ENCODE data around the gene PDHX.

Gene PDHX

DNA sequence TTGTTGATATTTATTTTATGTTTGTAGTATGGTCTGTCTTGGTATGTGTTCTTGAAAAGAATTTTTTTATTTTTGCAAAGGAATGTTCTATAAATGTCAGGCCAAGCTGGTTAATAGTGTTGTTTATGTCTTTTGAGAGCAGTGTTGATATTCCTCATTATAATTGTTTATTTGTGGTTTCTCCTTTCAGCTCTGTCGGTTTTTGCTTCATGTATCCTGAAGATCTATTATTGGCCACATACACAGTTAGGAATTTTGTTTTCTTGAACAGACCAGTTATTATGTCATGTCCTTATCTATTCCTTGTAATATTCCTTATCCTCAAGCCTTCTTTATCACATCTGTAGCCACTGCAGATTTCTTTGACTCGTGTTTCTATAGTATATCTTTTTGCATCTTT lies 56.5 kb downstream of the PDHX start:
- peaks cover 37% of the 10 kb centered on the region for H3K4me1 ChIP-seq (ENCODE audit: control insufficient read depth, insufficient read depth, low read length, unreplicated experiment)
- H3K27me3 ChIP-seq (ENCODE audit: insufficient read depth, low read length), result no peaks in the 10 kb centered on the region
- H3K79me2 ChIP-seq (ENCODE audit: control insufficient read depth, insufficient read depth, low read length, unreplicated experiment), result peaks cover 7% of the 10 kb centered on the region

DNA sequence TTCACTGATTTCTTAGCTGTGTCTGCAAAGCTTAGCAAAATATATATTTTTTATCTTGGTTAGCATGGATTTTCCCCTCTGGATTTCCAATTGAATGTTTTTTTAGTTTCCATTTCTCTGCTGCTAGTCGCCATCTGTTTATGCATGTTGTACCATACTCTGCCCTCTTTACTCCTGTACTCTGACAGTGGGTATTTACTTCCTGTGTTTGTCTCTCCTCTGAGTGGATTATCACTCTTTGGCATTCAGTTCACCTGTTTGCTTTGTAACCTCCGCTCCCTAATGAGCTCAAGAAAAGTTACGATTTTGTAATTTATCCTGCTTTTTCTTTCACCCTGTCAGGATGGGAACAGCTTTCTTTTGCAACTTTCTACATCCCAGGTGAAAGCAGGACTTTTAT lies 59.1 kb downstream of the PDHX start:
- Histone ChIP-seq H3K79me2 (ENCODE audit: control insufficient read depth, insufficient read depth, low read length, unreplicated experiment) (peaks cover 7% of the 10 kb centered on the region), H3K4me1 (ENCODE audit: control insufficient read depth, insufficient read depth, low read length, unreplicated experiment) (peaks cover 50% of the 10 kb centered on the region), H3K27ac (ENCODE audit: low read depth, low read length) (peak overlapping the region; percentile 89), H3K4me3 (ENCODE audit: low read depth, low read length) (peak overlapping the region; percentile 42), H3K27me3 (ENCODE audit: insufficient read depth, low read length) (no peaks in the 10 kb centered on the region), H2AFZ (ENCODE audit: low read length, unreplicated experiment) (peak overlapping the region; percentile 10), H3K36me3 (ENCODE audit: insufficient read depth, low read length) (peaks cover 30% of the 10 kb centered on the region)

More for the DNA sequence above, 56.5 kb downstream of the PDHX start:
- Histone ChIP-seq H3K36me3 (ENCODE audit: insufficient read depth, low read length) (peaks cover 43% of the 10 kb centered on the region), H2AFZ (ENCODE audit: low read length, unreplicated experiment) (no peak overlapping the region), H3K4me3 (ENCODE audit: low read depth, low read length) (no peak overlapping the region), H3K27ac (ENCODE audit: low read depth, low read length) (no peak overlapping the region)

DNA sequence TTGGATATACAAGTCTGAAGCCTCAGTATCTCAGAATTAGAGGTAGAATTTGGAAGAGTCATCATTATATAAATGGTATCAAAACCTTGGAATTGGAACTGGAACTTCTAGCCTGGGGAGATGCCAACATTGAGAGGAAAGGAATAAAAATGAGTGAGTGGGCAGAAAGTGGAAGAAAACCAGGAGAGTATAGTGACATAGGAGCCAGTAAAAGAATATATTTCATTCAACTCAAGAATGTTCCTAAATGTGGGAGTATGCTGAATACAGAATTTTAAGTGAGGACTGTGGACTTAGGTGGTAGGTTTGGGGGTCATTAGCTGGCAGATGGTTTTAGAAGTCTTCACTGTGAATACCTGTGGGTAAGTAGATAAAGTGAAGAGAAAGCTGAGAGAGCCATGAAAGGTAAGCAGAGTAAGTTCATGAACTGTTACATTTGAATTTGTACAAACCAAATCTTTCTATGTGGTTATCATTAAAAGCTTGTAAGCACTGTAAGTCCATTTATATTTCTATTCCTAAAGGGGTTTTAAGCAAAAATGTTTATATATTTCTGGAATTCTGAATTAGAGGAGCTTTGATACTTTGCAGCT lies 60.2 kb downstream of the PDHX start:
- peak overlapping the region; percentile 42 for H3K4me3 ChIP-seq (ENCODE audit: low read depth, low read length)
- peaks cover 7% of the 10 kb centered on the region for H3K79me2 ChIP-seq (ENCODE audit: control insufficient read depth, insufficient read depth, low read length, unreplicated experiment)
- no peak overlapping the region for H2AFZ ChIP-seq (ENCODE audit: low read length, unreplicated experiment)
- H3K36me3 ChIP-seq (ENCODE audit: insufficient read depth, low read length), result peaks cover 21% of the 10 kb centered on the region
- peaks cover 50% of the 10 kb centered on the region for H3K4me1 ChIP-seq (ENCODE audit: control insufficient read depth, insufficient read depth, low read length, unreplicated experiment)
- H3K27ac ChIP-seq (ENCODE audit: low read depth, low read length), result peak overlapping the region; percentile 89
- H3K27me3 ChIP-seq (ENCODE audit: insufficient read depth, low read length), result no peaks in the 10 kb centered on the region

DNA sequence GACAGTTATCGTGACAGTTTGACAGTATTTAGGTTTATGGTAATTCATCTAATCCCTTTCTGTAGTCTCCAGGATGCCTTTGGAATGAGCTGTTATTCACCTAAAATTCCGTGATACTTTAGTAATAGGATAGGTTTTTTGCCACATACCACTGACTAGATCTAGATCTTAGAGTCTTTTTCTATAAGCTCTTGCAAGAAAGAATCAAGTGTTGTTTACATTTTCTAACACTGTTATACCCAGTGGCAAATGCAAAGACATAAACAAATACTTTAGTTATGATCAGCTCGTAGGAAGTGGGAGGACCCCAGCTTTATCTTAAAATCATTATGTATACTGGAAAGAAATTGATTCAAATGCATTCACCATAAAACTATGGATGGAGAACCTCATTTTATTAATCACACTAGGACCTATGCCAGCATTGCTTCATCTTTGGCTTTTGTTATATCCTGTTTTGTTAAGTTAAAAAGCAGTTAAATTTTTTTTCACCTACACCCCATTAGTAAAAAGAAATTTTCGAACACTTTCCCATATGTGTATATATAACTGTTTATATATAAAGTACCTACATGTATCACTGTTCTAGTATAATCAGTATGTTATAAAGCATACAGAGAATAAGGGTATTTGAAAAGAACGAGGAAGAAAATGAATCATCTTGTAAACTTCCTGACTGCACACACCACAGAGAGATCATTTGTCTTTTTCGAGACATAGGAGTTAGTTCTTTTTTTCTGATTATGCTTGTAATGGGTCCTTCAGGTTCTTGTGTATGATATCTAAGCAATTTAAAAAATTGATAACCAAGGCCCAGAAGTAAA lies 60.9 kb downstream of the PDHX start:
- H2AFZ ChIP-seq (ENCODE audit: low read length, unreplicated experiment), result no peak overlapping the region
- H3K79me2 ChIP-seq (ENCODE audit: control insufficient read depth, insufficient read depth, low read length, unreplicated experiment), result peaks cover 7% of the 10 kb centered on the region
- no peaks in the 10 kb centered on the region for H3K27me3 ChIP-seq (ENCODE audit: insufficient read depth, low read length)
- peaks cover 50% of the 10 kb centered on the region for H3K4me1 ChIP-seq (ENCODE audit: control insufficient read depth, insufficient read depth, low read length, unreplicated experiment)
- H3K4me3 ChIP-seq (ENCODE audit: low read depth, low read length), result peak overlapping the region; percentile 42
- peak overlapping the region; percentile 89 for H3K27ac ChIP-seq (ENCODE audit: low read depth, low read length)
- peaks cover 18% of the 10 kb centered on the region for H3K36me3 ChIP-seq (ENCODE audit: insufficient read depth, low read length)

DNA sequence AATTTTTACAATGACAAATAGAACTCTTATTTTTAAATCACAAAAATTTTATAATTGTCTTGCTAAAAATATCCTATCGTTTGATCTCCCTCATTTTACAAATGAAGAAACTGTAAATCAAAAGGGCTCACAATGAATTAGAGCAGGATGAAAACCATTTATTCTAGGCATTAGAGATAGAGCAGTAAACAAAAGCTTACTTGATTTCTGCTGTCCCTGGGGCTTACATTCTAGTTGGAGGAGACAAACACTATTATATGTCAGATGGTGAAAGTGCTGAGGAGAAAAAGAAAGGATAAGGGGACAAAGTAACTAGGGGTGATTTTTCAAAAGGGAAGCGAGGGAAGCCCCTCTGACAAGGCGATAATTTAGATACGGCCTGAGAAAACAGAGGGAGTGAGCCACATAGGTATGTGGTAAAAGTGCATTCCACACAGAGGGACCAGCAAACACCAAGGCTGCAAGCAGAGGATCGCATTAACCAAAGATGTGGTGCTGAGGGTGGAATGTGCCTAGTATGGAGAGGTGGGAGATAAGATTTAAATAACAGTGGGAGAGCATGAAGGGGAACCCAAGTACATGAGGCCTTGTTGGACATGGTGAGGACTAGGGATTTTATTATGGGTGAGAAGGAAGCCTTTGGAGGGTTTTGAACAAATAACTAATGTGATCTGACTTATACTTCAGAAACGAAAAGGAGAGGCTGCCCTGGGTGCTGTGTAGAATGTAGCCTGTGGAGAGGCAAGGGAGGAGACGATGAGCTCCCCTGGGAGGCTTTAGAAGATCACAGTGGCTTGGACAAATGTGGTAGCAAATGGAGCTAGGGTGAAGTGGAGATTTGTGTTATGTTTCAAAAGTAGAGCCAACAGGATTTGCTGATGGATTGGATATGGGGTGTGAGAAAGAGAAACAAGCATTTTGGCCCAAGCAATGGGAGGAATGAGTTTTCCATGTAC lies 62.1 kb downstream of the PDHX start:
- Histone ChIP-seq H3K36me3 (ENCODE audit: insufficient read depth, low read length) (peaks cover 16% of the 10 kb centered on the region), H3K27me3 (ENCODE audit: insufficient read depth, low read length) (no peaks in the 10 kb centered on the region), H3K79me2 (ENCODE audit: control insufficient read depth, insufficient read depth, low read length, unreplicated experiment) (peaks cover 7% of the 10 kb centered on the region), H2AFZ (ENCODE audit: low read length, unreplicated experiment) (no peak overlapping the region), H3K4me3 (ENCODE audit: low read depth, low read length) (peak overlapping the region; percentile 36; the same call in 1 of the 2 replicates), H3K27ac (ENCODE audit: low read depth, low read length) (peak overlapping the region; percentile 89), H3K4me1 (ENCODE audit: control insufficient read depth, insufficient read depth, low read length, unreplicated experiment) (peaks cover 41% of the 10 kb centered on the region)

DNA sequence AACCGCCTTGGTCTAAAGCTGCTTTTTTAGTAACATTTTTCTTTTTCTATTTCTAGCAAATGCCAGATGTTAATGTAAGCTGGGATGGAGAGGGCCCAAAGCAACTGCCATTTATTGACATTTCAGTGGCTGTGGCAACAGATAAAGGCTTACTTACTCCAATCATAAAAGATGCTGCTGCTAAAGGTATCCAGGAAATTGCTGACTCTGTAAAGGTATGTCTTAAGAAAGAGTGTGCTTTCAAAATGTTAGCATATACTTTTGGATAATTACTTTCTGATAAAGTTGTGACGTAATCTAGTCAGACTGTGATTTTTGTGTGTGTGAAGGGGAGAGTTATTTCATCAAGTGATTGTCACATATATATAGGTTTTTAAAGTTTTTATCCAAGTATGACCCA lies 68.1 kb downstream of the PDHX start:
- Histone ChIP-seq H3K27ac (ENCODE audit: low read depth, low read length) (no peak overlapping the region), H2AFZ (ENCODE audit: low read length, unreplicated experiment) (no peak overlapping the region), H3K4me3 (ENCODE audit: low read depth, low read length) (no peak overlapping the region), H3K79me2 (ENCODE audit: control insufficient read depth, insufficient read depth, low read length, unreplicated experiment) (no peaks in the 10 kb centered on the region), H3K27me3 (ENCODE audit: insufficient read depth, low read length) (no peaks in the 10 kb centered on the region), H3K4me1 (ENCODE audit: control insufficient read depth, insufficient read depth, low read length, unreplicated experiment) (peaks cover 16% of the 10 kb centered on the region), H3K36me3 (ENCODE audit: insufficient read depth, low read length) (peaks cover 16% of the 10 kb centered on the region)

DNA sequence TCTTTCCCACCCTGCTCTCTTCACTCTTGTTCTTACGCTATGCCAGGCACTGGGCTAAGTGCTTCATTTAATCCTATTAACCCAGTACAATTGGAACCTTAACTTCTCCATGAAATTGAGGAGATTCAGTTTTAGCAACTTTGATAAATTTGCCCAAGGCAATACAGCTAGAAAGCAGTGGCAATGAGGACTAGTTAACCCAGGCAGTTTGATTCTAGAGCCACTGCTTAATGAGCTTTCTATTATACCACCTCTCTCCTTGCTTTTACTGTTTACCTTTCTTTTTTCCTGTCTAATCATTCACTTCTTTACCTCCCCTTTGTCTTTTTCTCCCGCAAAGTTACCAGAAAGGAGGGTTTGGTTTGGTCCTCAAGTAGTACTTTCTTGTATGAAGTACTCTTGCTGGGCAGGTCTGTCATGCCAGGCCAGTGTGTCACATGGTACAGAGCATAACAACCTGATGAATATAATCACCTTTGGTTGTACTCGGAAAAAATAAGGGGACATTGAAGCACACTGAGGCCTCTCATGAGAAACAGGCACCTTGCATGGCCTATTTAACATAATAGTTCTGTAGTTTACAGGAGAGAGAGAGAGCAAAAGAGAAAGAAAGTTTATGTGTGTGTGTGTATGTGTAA lies 70.6 kb downstream of the PDHX start:
- H2AFZ ChIP-seq (ENCODE audit: low read length, unreplicated experiment), result no peak overlapping the region
- H3K79me2 ChIP-seq (ENCODE audit: control insufficient read depth, insufficient read depth, low read length, unreplicated experiment), result no peaks in the 10 kb centered on the region
- no peak overlapping the region for H3K4me3 ChIP-seq (ENCODE audit: low read depth, low read length)
- H3K27me3 ChIP-seq (ENCODE audit: insufficient read depth, low read length), result no peaks in the 10 kb centered on the region
- H3K4me1 ChIP-seq (ENCODE audit: control insufficient read depth, insufficient read depth, low read length, unreplicated experiment), result peaks cover 16% of the 10 kb centered on the region
- H3K36me3 ChIP-seq (ENCODE audit: insufficient read depth, low read length), result peaks cover 16% of the 10 kb centered on the region
- no peak overlapping the region for H3K27ac ChIP-seq (ENCODE audit: low read depth, low read length)

DNA sequence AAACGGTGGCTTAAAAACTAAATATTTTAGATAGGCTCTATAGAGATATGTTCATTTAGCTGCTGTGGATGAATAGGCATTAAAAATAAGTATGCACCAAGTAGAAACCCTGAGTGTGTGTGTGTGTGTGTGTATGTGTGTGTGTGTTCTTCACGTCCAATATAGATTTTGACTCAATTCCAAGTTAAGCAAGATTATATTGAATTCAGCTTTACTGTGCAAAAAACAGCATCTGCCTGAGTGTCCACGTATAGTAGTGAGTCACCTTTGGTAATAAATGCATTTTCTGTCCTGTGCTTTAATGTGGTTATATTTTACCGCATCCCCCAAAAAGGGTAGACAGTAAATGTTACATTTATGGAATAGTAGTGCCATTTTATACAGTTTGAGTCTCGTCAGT lies 71.2 kb downstream of the PDHX start:
- H3K4me3 ChIP-seq (ENCODE audit: low read depth, low read length), result no peak overlapping the region
- no peaks in the 10 kb centered on the region for H3K79me2 ChIP-seq (ENCODE audit: control insufficient read depth, insufficient read depth, low read length, unreplicated experiment)
- H3K27me3 ChIP-seq (ENCODE audit: insufficient read depth, low read length), result no peaks in the 10 kb centered on the region
- H2AFZ ChIP-seq (ENCODE audit: low read length, unreplicated experiment), result no peak overlapping the region
- no peak overlapping the region for H3K27ac ChIP-seq (ENCODE audit: low read depth, low read length)
- peaks cover 16% of the 10 kb centered on the region for H3K36me3 ChIP-seq (ENCODE audit: insufficient read depth, low read length)
- peaks cover 16% of the 10 kb centered on the region for H3K4me1 ChIP-seq (ENCODE audit: control insufficient read depth, insufficient read depth, low read length, unreplicated experiment)

DNA sequence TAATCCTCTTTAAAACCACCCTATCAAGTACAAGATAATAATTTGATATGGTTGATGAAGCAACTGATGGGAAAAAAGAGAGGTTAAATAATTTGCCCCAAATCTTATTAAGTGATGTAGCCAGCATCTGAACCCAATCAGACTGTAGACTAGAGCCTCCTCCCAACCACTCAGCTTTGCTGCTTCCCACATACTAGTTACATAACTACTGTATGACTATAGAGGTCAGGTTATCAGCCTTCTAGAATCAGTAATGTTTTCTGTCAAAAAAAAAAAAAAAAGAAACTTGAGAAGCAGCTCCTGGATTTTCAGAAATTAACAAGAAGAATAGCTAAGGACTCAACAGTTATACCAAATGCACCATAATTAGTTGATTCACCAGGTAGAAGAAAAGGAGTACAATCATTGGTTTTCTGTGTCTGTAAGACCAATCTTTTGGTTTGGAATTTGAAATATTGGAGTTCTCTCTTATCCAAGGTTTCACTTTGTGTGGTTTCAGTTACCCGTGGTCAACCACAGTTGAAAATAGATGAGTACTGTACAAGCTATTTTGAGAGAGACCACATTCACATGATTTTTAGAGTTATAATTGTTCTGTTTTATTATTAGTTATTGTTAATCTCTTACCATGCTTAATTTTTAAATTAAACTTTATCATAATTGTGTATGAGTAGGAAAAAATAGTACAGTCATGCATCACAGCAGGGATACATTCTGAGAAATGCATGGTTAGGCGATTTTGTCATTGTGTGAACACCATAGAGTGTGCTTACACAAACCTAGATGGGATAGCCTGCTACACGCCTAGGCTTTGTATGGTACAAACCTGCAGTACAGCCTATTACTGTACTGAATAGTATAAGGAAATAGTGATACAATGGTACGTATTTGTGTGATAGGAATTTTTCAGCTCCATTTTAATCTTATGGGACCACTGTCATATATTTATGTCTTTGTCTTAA lies 72.2 kb downstream of the PDHX start:
- peaks cover 16% of the 10 kb centered on the region for H3K36me3 ChIP-seq (ENCODE audit: insufficient read depth, low read length)
- no peak overlapping the region for H3K27ac ChIP-seq (ENCODE audit: low read depth, low read length)
- no peaks in the 10 kb centered on the region for H3K27me3 ChIP-seq (ENCODE audit: insufficient read depth, low read length)

More for the DNA sequence above, 72.2 kb downstream of the PDHX start:
- H2AFZ ChIP-seq (ENCODE audit: low read length, unreplicated experiment), result no peak overlapping the region
- H3K4me1 ChIP-seq (ENCODE audit: control insufficient read depth, insufficient read depth, low read length, unreplicated experiment), result peaks cover 16% of the 10 kb centered on the region
- H3K79me2 ChIP-seq (ENCODE audit: control insufficient read depth, insufficient read depth, low read length, unreplicated experiment), result no peaks in the 10 kb centered on the region
- no peak overlapping the region for H3K4me3 ChIP-seq (ENCODE audit: low read depth, low read length)

Data from ACC112 (cell line).